Measurements from ENCODE around the gene LRFN2. TPM values are rescaled to one million over a fixed set of nuclear protein-coding genes. Genes with fewer than 3 reads are reported as not detected.

The LRFN2 gene
- total and polyA plus RNA-seq, 4 donors: under 0.01 to 0.01 TPM; not detected in 2

GRCh38 chr6:40409716-40410397 is 177.3 kb downstream of the LRFN2 start (continued):
- no peak for TF ChIP-seq ZBTB33 (IDR thresholded peaks at IDR 0.05)
- no peak for TF ChIP-seq FOXA2 (IDR thresholded peaks at IDR 0.05)
- TF ChIP-seq JUND (IDR thresholded peaks at IDR 0.05): no peak

GRCh38 chr6:40408786-40409542 is 178.2 kb downstream of the LRFN2 start:
- no peaks in the 10 kb centered on the region for H3K4me1 ChIP-seq (ENCODE audit: control insufficient read depth in 4 of 4, insufficient read depth in 4 of 4, low read length in 3 of 4)
- H3K27ac ChIP-seq (ENCODE audit: low read depth in 1 of 2, low read length in 2 of 2): no peak overlapping the region
- H3K9me3 ChIP-seq (ENCODE audit: control insufficient read depth in 4 of 4, low read length in 3 of 4): no peaks in the 10 kb centered on the region
- TF ChIP-seq EGR1 (IDR thresholded peaks at IDR 0.05; ENCODE audit: low read depth in 2 of 2) (no peak), FOXA1 (IDR thresholded peaks at IDR 0.05) (no peak), GABPA (IDR thresholded peaks at IDR 0.05 in 1 of 2, conservative IDR thresholded peaks at IDR 0.05 in 1 of 2) (no peak), NR2F2 (IDR thresholded peaks at IDR 0.05) (no peak), MAX (IDR thresholded peaks at IDR 0.05) (no peak), RXRA (IDR thresholded peaks at IDR 0.05) (no peak), ZBTB33 (IDR thresholded peaks at IDR 0.05) (no peak), SP1 (IDR thresholded peaks at IDR 0.05) (no peak)
- no peak for DNase-seq (ENCODE audit: low spot score)
- H3K4me3 ChIP-seq (ENCODE audit: low read depth in 1 of 3, low read length in 3 of 3): no peak overlapping the region
- no peaks in the 10 kb centered on the region for H3K27me3 ChIP-seq (ENCODE audit: control insufficient read depth in 4 of 4, insufficient read depth in 4 of 4, low read length in 3 of 4)
- no peaks in the 10 kb centered on the region for H3K36me3 ChIP-seq (ENCODE audit: control insufficient read depth in 4 of 4, insufficient read depth in 3 of 4, low read depth in 1 of 4, low read length in 3 of 4)
- no peak overlapping the region for H3K9ac ChIP-seq (ENCODE audit: low read depth in 1 of 2, low read length in 2 of 2)
- 80% methylated on average over 4 of the region's 4 CpGs for WGBS

- Histone ChIP-seq H3K9ac (ENCODE audit: low read depth in 1 of 2, low read length in 2 of 2) (no peak overlapping the region), H3K27ac (ENCODE audit: low read depth in 1 of 2, low read length in 2 of 2) (no peak overlapping the region), H3K4me3 (ENCODE audit: low read depth in 1 of 3, low read length in 3 of 3) (no peak overlapping the region), H3K27me3 (ENCODE audit: control insufficient read depth in 4 of 4, insufficient read depth in 4 of 4, low read length in 3 of 4) (no peaks in the 10 kb centered on the region), H3K9me3 (ENCODE audit: control insufficient read depth in 4 of 4, low read length in 3 of 4) (no peaks in the 10 kb centered on the region), H3K36me3 (ENCODE audit: control insufficient read depth in 4 of 4, insufficient read depth in 3 of 4, low read depth in 1 of 4, low read length in 3 of 4) (no peaks in the 10 kb centered on the region), H3K4me1 (ENCODE audit: control insufficient read depth in 4 of 4, insufficient read depth in 4 of 4, low read length in 3 of 4) (no peaks in the 10 kb centered on the region)
- DNase-seq (ENCODE audit: low spot score): no peak
- WGBS: 62% methylated on average over 2 of the region's 2 CpGs
- no peak for TF ChIP-seq CTCF (IDR thresholded peaks at IDR 0.05; ENCODE audit: low read depth, low read length, missing input control)
- no peak for TF ChIP-seq RAD21 (IDR thresholded peaks at IDR 0.05)
- TF ChIP-seq JUND (IDR thresholded peaks at IDR 0.05): no peak
- no peak for TF ChIP-seq YY1 (IDR thresholded peaks at IDR 0.05)
- no peak for TF ChIP-seq REST (IDR thresholded peaks at IDR 0.05)
- TF ChIP-seq GABPA (IDR thresholded peaks at IDR 0.05 in 1 of 2, conservative IDR thresholded peaks at IDR 0.05 in 1 of 2): no peak
- TF ChIP-seq HNF4A (conservative IDR thresholded peaks at IDR 0.05): no peak
- no peak for TF ChIP-seq ZBTB33 (IDR thresholded peaks at IDR 0.05)
- no peak for TF ChIP-seq NR2F2 (IDR thresholded peaks at IDR 0.05)
- no peak for TF ChIP-seq RXRA (IDR thresholded peaks at IDR 0.05)
- TF ChIP-seq EGR1 (IDR thresholded peaks at IDR 0.05; ENCODE audit: low read depth in 2 of 2): no peak
- TF ChIP-seq TAF1 (conservative IDR thresholded peaks at IDR 0.05): no peak
Observed at GRCh38 chr6:40407239-40407638, 179.9 kb downstream of the LRFN2 start.
